ENCODE measurements around the gene MELTF.

MELTF gene

GRCh38 chr3:196996454-196997265 is 33.0 kb downstream of the MELTF start:
- intact Hi-C loops (cut with DNase I) = no loop called here
- DNase-seq = peak in 6 of 10 donors; percentile 33 to 89 (median 58)

- intact Hi-C loops (cut with DNase I) = no loop called here
- DNase-seq = peak in 7 of 10 donors; percentile 19 to 93 (median 58)
These were observed 33.8 kb downstream of the MELTF start for GRCh38 chr3:196995646-196996355.

DNA sequence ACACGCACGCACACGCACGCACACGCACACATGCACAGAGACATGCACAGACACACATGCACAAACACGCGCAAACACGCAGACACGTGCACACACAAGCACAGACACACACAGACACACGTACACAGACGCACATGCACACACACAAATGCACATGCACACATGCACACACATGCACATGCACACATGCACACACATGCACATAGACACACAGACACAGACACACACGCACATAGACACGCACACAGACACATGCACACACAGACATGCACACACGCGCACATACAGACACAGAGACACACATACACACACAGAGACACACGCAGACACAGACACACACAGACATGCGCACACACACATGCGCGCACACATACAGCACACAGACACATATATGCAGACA is 34.6 kb downstream of the MELTF start:
- peak in 2 of 10 donors; percentile 19 to 20 for DNase-seq
- intact Hi-C loops (cut with DNase I) = no loop called here

DNA sequence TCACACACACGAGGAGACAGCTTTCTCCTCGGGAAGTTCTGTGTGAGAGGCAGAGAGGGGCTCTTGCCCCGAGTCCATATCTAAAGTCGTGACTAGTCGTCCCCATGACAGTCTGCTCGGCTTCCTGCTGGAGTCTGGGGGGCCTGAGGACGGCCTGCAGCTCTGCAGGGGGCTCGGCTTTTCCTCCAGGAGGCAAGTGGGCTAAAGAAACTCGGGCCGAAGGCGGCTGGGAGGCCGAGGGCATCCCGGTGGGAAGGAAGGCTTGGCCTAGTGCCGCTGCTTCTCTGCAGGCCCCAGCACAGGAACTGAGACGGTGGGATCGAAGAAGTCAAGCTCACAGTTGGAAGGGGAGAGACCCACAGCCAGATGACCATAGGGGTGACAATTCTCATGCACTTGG is 35.6 kb downstream of the MELTF start:
- DNase-seq = peak in 3 of 10 donors; percentile 32 to 77 (median 51)
- intact Hi-C loops (cut with DNase I) = no loop called here

DNA sequence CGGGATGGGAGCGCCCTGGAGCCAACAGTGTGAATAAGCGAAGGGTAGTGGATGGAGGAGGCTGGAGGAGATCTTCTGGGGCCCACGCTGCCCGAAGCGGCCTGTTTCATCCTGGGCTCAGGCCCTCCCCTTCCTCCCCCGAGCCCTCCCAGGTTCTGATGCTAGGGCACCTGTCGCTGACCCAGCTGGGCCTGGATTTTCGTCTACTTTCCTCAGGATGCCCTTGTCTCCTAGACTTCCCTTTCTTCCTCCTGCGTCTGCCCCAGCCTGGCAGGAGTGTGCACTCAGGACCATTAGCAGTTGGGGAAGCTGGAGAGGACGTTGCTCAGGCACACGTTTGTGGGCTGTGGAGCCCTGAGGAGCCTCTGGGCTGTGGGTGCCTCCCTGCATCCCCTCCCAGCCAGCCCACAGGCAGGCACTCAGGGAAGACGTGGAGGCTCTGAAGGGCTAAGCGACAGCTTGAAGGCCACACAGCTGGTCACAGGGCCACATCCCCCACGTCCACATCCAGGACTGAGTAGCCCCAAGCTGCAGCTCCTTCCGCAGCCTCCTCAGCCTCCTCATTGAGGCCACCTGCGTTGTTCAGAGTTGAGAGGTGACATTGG is 37.1 kb downstream of the MELTF start:
- intact Hi-C loops (cut with DNase I) = no loop called here
- peak in 2 of 10 donors; percentile 71 to 73 for DNase-seq

- DNase-seq = peak in 9 of 10 donors; percentile 28 to 95 (median 63)
- intact Hi-C loops (cut with DNase I) = no loop called here
These were observed 37.8 kb downstream of the MELTF start for GRCh38 chr3:196991581-196992460.

DNA sequence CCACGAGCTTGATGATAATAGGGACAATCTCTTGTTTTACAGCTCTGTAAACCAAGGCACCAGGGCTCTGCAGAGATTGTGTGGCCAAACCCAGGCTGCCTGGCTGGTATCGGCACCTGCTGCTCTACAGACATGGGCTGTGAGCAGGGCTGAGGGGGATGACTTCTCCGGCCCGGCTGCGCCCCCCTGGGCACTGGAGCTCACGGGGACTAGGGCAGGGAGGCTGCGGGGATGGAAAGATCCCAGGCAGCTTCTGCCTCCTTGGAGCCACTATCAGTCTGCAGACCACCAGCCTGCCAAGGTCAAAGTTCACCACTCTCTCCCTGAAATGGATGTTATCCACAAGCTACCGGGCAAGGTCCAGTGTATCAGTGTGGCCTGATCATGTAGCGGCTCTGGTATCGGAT is 39.0 kb downstream of the MELTF start:
- intact Hi-C loops (cut with DNase I) = no loop called here
- peak in 2 of 10 donors; percentile 36 to 71 for DNase-seq

- DNase-seq = peak in 3 of 10 donors; percentile 66 to 87 (median 67)
- intact Hi-C loops (cut with DNase I) = no loop called here
These were observed 39.8 kb downstream of the MELTF start for GRCh38 chr3:196989721-196990262.

DNA sequence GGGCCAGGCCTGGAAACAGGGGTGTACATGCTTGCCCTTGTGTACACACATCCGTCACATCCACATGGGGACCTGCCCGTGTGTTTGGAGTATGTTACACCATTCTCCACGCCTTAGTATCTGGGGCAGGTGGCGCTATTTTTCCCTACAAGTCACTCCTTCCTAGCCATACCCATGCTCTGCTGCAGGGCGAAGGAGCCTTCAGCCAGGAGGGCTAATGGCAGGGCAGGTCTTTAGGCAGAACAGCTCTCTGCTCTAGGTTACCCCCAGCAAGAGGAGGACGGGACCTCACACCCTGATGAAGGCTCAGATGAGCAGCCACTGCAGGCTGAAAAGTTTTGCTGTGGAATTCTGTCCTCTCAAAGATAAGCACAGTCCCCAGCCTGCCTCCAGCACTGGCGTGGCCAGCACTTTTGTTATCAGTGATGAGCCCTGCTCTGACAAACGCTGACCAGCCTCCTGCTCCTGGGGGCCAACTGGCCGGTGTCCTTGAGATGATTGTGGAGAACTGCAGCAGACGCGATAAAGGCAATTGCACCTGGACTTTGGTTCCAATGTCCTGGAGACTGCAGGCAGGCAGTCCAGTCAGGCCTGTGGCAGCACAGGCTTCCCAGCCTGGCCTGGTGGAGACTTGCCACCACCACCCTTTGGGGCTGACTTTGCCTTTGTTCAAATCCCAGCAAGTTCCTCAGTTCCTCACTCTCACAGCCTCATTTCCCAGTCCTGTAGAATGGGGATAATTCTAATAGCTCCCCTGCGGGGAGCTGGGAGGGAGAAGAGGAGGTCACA is 41.2 kb downstream of the MELTF start:
- DNase-seq = peak in 3 of 10 donors; percentile 33 to 58 (median 58)
- intact Hi-C loops (cut with DNase I) = no loop called here

GRCh38 chr3:196987022-196987421 is 42.6 kb downstream of the MELTF start:
- intact Hi-C loops (cut with DNase I) = no loop called here
- DNase-seq = peak in 3 of 10 donors; percentile 15 to 52 (median 20)

DNA sequence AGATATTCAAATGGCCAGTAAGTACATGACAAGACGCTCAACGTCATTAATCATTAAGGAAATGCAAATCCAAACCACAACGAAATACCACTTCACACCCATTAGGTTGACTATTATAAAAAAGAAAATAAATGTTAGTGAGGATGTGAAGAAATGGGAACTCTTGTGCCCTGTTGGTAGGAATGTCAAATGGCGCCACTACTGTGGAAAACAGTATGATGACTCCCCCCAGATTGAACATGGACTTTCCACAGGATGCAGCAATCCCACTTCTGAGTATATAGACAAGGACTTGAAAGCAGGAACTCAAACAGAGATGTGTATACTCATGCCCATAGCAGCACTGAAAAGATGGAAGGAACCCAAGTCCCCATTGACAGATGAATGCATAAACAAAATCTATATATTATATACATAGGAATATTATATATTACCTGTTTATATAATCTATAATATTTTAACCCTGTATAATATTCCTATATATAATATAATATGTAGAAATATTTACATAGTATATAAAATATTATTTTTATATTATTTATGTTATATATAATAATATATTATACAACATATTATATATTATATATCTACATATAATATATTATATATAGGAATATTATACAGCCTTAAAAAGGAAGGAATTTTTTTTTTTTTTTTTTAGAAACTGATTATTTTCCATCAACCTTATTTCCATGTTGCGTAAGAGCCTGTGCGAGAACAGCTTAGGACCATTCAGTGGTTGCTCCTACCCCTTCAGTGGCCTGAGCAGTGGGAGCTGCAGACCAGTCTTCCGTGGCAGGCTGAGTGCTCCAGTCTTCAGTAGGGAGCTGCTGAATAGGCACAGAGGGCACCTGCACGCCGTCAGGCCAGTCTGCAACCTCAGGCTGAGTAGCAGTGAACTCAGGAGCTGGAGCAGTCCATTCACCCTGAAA is 43.4 kb downstream of the MELTF start:
- peak in 2 of 10 donors; percentile 35 to 43 for DNase-seq
- intact Hi-C loops (cut with DNase I) = no loop called here

- intact Hi-C loops (cut with DNase I) = no loop called here
These were observed 44.3 kb downstream of the MELTF start for GRCh38 chr3:196985298-196985697.

GRCh38 chr3:196983186-196983585 is 46.4 kb downstream of the MELTF start:
- intact Hi-C loops (cut with DNase I) = no loop called here
- no peak for DNase-seq

More at GRCh38 chr3:196985298-196985697, 44.3 kb downstream of the MELTF start:
- peak in 1 of 10 donors; percentile 56 for DNase-seq

DNA sequence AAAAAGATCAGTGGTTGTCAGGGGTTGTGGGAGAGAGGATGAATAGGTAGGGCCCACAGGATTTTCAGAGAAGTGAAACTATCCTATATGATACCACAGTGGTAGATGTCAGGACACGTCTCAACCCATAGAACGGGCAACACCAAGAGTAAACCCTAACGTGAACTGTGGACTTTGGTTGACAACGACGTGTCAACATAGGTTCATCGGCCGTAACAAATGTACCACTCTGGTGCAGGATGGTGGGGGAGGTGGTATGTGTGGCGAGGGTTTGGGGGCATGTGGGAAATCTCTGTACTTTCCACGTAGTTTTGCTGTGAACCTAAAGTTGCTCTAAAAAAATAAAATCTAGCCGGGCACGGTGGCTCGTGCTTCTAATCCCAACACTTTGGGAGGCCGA is 48.0 kb downstream of the MELTF start:
- intact Hi-C loops (cut with DNase I) = no loop called here
- no peak for DNase-seq

DNA sequence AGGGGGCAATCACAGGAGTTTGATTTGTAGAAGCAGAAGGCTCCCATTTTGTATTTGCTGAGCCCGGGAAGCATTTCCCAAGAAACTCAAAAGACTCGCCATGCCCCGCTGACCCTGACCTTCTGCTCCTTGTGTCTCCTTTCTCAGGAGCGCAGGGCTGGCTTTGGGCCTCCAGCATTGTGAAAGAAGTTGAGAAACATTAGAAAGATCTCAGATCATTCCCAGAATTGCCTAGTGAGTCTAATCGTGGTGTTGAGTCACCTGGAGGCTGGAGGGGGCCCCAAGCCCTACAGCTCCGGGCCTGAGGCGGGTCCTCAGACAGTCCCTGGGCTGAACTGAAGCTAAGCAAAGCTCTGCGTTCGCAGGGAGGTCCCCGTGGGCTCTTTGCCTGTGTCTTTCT is 50.1 kb downstream of the MELTF start:
- DNase-seq = peak in 1 of 10 donors; percentile 49
- intact Hi-C loops (cut with DNase I) = no loop called here

GRCh38 chr3:196976941-196977340 is 52.7 kb downstream of the MELTF start:
- intact Hi-C loops (cut with DNase I) = no loop called here
- peak in 1 of 10 donors; percentile 49 for DNase-seq

DNA sequence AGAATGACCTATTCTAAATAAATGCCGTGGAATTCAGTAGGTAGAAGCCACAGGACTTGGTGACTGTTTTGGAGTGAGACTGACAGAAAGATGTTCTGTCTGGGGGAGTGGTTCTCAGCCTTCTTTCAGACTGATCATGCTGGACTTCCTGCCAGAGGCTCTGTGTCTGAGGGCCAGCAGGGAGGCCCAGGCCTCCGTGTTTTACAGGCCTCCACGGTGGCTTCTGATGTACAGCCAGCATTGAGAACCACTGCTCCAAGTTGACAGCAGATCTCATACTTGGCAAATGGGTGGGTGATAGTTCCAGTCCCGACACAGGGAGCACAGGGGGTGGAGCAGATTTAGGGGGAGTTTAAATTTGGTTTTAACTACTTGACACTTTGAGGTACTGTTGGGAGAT is 54.3 kb downstream of the MELTF start:
- intact Hi-C loops (cut with DNase I) = no loop called here
- DNase-seq = no peak

DNA sequence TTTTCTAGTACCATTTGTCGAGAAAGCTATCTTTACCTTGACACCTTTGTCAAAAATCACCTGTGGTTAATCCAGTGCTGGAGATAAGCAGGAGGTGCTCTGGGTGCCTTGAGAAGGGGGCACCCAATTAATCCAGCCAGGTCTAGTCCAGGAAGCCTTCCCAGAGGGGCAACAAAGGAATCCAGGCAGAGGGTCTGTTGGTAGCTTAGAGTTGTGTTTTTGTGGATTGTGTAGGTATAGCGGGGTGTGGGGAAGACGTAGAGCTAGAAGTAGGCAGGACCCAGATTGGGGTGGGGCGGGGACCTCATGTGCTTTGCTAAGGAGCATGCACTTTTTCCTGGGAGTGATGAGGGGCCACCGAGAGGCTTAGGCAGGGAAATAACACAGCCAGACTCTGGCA is 55.0 kb downstream of the MELTF start:
- DNase-seq = no peak
- intact Hi-C loops (cut with DNase I) = no loop called here

Measured in posterior cingulate gyrus (tissue), 11 donors.